ENCODE measurements around the gene MTMR11.

MTMR11 gene

GRCh38 chr1:149884433-149885338 lies 52.0 kb downstream of the MTMR11 start:
- Mint-ChIP-seq H3K27me3 (no peaks in the 10 kb centered on the region), H3K4me3 (no peak overlapping the region), H3K36me3 (ENCODE audit: insufficient read depth) (peaks cover 5% of the 10 kb centered on the region), H3K4me1 (ENCODE audit: low read depth in 2 of 2) (peaks cover 2 to 7% of the 10 kb centered on the region in 2 donors), H3K27ac (no peak overlapping the region), H3K9me3 (no peaks in the 10 kb centered on the region)
- DNase-seq (peak in 1 of 3 experiments; percentile 13), ATAC-seq (replicated peaks) (no peak)

- H3K27me3 Mint-ChIP-seq = no peaks in the 10 kb centered on the region
- H3K36me3 Mint-ChIP-seq (ENCODE audit: insufficient read depth) = peaks cover 5% of the 10 kb centered on the region
- DNase-seq (no peak), ATAC-seq (replicated peaks) (no peak)
- H3K4me1 Mint-ChIP-seq (ENCODE audit: low read depth in 2 of 2) = peaks cover 9 to 10% of the 10 kb centered on the region in 2 donors
- H3K27ac Mint-ChIP-seq = no peak overlapping the region
- H3K9me3 Mint-ChIP-seq = no peaks in the 10 kb centered on the region
- no peak overlapping the region for H3K4me3 Mint-ChIP-seq
Observed at GRCh38 chr1:149883598-149884247, 53.0 kb downstream of the MTMR11 start.

GRCh38 chr1:149881876-149882275 lies 54.8 kb downstream of the MTMR11 start:
- no peaks in the 10 kb centered on the region for H3K27me3 Mint-ChIP-seq
- peaks cover 5% of the 10 kb centered on the region for H3K36me3 Mint-ChIP-seq (ENCODE audit: insufficient read depth)
- ATAC-seq (replicated peaks) (no peak), DNase-seq (no peak)
- peak overlapping the region in 1 of 2 donors; percentile 36 for H3K27ac Mint-ChIP-seq
- peaks cover 9 to 10% of the 10 kb centered on the region in 2 donors for H3K4me1 Mint-ChIP-seq (ENCODE audit: low read depth in 2 of 2)
- no peak overlapping the region for H3K4me3 Mint-ChIP-seq
- no peaks in the 10 kb centered on the region for H3K9me3 Mint-ChIP-seq

- H3K27me3 Mint-ChIP-seq = no peaks in the 10 kb centered on the region
- peak overlapping the region; percentile 1 to 48 for H3K27ac Mint-ChIP-seq
- no peaks in the 10 kb centered on the region for H3K9me3 Mint-ChIP-seq
- H3K4me1 Mint-ChIP-seq (ENCODE audit: low read depth in 2 of 2) = peaks cover 9 to 10% of the 10 kb centered on the region in 2 donors
- H3K4me3 Mint-ChIP-seq = peak overlapping the region; percentile 1 to 11
- peaks cover 5% of the 10 kb centered on the region for H3K36me3 Mint-ChIP-seq (ENCODE audit: insufficient read depth)
- no peak for DNase-seq
- ATAC-seq (replicated peaks) = peak; percentile 65
Observed at GRCh38 chr1:149879556-149879955, 57.1 kb downstream of the MTMR11 start.
